Lower leg skin (tissue), 3 donors: ENCODE data around the gene TRABD.

Experiments
- POLR2A ChIP-seq, 2 donors: fragments of 450-650 bp; IDR thresholded peaks; one replicate each; pipeline ENCODE4 v1.6.1; 2016 to 2017; ENCODE audit warnings: antibody characterized with exemption in 2 of 2, mild to moderate bottlenecking in 1 of 2, moderate library complexity in 1 of 2
- TF ChIP-seq, protein P1 (sequence below), 3 donors: fragments of 450-650 bp; IDR thresholded peaks; one replicate each; pipeline ENCODE4 v1.5.1; 2016; ENCODE audit warnings: antibody characterized with exemption in 3 of 3, mild to moderate bottlenecking in 3 of 3, moderate library complexity in 2 of 3

GRCh38 chr22:50153056-50153755 lies 32.5 kb upstream of the TRABD start:
- TF ChIP-seq, protein P1, sequence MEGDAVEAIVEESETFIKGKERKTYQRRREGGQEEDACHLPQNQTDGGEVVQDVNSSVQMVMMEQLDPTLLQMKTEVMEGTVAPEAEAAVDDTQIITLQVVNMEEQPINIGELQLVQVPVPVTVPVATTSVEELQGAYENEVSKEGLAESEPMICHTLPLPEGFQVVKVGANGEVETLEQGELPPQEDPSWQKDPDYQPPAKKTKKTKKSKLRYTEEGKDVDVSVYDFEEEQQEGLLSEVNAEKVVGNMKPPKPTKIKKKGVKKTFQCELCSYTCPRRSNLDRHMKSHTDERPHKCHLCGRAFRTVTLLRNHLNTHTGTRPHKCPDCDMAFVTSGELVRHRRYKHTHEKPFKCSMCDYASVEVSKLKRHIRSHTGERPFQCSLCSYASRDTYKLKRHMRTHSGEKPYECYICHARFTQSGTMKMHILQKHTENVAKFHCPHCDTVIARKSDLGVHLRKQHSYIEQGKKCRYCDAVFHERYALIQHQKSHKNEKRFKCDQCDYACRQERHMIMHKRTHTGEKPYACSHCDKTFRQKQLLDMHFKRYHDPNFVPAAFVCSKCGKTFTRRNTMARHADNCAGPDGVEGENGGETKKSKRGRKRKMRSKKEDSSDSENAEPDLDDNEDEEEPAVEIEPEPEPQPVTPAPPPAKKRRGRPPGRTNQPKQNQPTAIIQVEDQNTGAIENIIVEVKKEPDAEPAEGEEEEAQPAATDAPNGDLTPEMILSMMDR (IDR thresholded peaks at IDR 0.05), result no peak
- no peak for TF ChIP-seq POLR2A (IDR thresholded peaks at IDR 0.05)
